Activated CD4-positive, alpha-beta memory T cell treated with anti-CD3 and anti-CD28 coated beads, Interleukin-2, amount 10 ng/mL, durations not matched to agents 7 days and 5 days (primary cell): Measurements from ENCODE around the gene FRYL. TPM values are rescaled to one million over a fixed set of nuclear protein-coding genes. Genes with fewer than 3 reads are reported as not detected.
"Not testable (repeated sequence)": the region's sequence is repeated elsewhere in the genome, so short reads cannot be mapped to it uniquely, and the experiment has no call there.

Experiments
- CTCF ChIA-PET: fragments of 350-600 bp; sonication (Branson Sonifier 250); formaldehyde crosslinking; loops from one replicate; lab custom pipeline; 2021; ENCODE audit warnings: antibody characterized with exemption, inconsistent platforms; lab: Charles Lee
- POLR2A ChIA-PET: fragments of 350-600 bp; sonication (Branson Sonifier 250); formaldehyde crosslinking; loops from one replicate; lab custom pipeline; 2021; ENCODE audit warnings: antibody characterized with exemption; lab: Charles Lee
- DNase-seq: peaks from one replicate; pipeline ENCODE4 v3.0.0-alpha.2; 2020
- H3K27ac Mint-ChIP-seq: one replicate; pipeline ENCODE4 v1.8.0; 2021; ENCODE audit warnings: mild to moderate bottlenecking, mixed read lengths
- H3K27me3 Mint-ChIP-seq: one replicate; pipeline ENCODE4 v1.8.0; 2021; ENCODE audit warnings: mixed read lengths
- H3K36me3 Mint-ChIP-seq: one replicate; pipeline ENCODE4 v1.8.0; 2021; ENCODE audit warnings: low read depth, mixed read lengths
- H3K4me1 Mint-ChIP-seq: one replicate; pipeline ENCODE4 v1.8.0; 2021; ENCODE audit warnings: mixed read lengths
- H3K4me3 Mint-ChIP-seq: one replicate; pipeline ENCODE4 v1.8.0; 2021; ENCODE audit warnings: mild to moderate bottlenecking, mixed read lengths
- H3K9me3 Mint-ChIP-seq: one replicate; pipeline ENCODE4 v1.8.0; 2021; ENCODE audit warnings: mixed read lengths
- total RNA-seq, 2 experiments: library from RNA; stranded (reverse); gene quantifications; one replicate each; pipeline ENCODE4 v1.2.3, GENCODE V29; 2021

FRYL gene
- 10 to 100 TPM; 82.4 to 82.7 TPM for total RNA-seq

DNA sequence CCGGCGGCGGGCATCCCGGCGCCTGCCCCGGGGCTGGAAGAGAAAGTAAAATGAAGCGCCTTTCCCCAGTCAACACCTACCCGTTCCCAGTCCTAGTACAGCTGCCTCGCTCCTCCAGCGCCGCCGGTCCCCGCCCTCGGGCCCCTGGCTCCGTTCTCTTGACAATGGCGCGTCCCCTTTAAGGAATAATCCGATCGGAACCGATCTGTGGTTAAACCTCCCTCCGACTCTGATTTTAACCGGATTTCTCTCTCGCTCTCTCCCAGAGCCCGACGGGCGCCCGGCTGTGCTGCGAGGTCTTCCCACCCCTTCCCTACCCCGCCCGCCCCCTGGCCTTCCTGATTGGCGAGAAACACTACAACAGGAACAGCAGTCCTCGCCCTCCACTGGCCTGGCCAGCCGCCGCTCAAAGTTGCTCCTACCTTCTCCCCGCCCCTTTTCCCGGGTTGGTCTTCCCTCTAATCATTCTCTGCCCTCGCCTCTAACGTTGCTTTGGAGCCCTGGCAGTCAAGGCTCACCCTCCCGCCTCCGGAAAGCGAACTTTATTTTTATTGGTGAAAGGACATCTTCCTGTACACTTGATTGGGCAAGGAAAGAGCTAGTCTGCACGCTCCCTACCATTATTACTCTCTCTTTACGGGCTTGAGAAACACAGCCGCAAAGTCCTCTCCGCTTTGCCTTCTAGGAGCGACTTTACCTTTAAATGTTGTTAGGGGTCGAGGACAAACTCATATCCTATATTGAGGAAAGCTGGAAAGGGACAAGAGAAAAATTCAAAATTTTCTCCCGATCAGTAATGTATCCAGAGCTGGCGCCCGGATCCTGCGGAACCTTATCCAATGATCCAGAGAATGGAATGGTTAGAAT lies at the start of gene FRYL:
Gene FRYL (minus strand): TSS at position 282 of the 867 bp plus-strand sequence. CDS start 145,869 bp downstream, outside the sequence.
- POLR2A ChIA-PET: interaction anchor here (0.7 to 3.4 kb wide), 21 partner anchors 10 to 438 kb away, joined by 3 to 35 read pairs (median 3); partner anchors contain the start of genes OCIAD1, OCIAD2 and SLAIN2
- peaks cover 42% of the 10 kb centered on the region for H3K4me1 Mint-ChIP-seq
- H3K4me3 Mint-ChIP-seq: peak within 1 kb of the TSS; percentile 93
- H3K27ac Mint-ChIP-seq: peak within 1 kb of the TSS; percentile 88
- H3K27me3 Mint-ChIP-seq: no peaks in the 10 kb centered on the region
- CTCF ChIA-PET: interaction anchor here (0.7 to 4.9 kb wide), 8 partner anchors 11 to 202 kb away, joined by 3 to 25 read pairs (median 3); partner anchors contain the start of gene OCIAD2
- H3K36me3 Mint-ChIP-seq: peaks cover 8% of the 10 kb centered on the region
- peak; percentile 99 for DNase-seq
- H3K9me3 Mint-ChIP-seq: no peaks in the 10 kb centered on the region

DNA sequence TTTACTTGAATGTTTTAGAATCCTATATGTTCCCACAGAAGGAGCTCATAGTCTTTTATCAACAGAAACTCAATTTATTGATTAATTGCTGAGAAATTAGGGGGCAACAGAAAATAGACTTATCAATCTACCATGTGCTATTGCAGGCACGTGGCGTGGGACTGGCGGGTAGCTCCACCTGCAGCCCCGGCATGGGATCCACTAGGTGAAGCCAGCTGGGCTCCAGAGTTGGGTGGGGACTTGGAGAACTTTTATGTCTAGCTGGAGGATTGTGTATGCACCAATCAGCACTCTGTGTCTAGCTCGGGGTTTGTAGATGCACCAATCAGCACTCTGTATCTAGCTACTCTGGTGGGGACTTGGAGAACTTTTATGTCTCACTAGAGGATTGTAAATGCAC lies 47.5 kb upstream of the FRYL start:
- H3K27me3 Mint-ChIP-seq: peaks cover 2% of the 10 kb centered on the region
- H3K36me3 Mint-ChIP-seq: peaks cover 11% of the 10 kb centered on the region

DNA sequence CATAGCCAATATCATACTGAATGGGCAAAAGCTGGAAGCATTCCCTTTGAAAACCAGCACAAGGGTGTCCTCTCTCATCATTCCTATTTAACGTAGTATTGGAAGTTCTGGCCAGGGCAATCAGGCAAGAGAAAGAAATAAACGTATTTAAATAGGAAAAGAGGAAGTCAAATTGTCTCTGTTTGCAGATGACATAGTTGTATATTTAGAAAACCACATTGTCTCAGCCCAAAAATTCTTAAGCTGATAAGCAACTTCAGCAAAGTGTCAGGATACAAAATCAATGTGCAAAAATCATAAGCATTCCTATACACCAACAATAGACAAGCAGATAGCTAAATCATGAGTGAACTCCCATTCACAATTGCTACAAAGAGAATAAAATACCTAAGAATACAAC lies 41.4 kb upstream of the FRYL start:
- peaks cover 18% of the 10 kb centered on the region for H3K27me3 Mint-ChIP-seq
- DNase-seq, POLR2A ChIA-PET, H3K9me3 Mint-ChIP-seq, H3K27ac Mint-ChIP-seq, H3K36me3 Mint-ChIP-seq, H3K4me3 Mint-ChIP-seq, H3K4me1 Mint-ChIP-seq: not testable (repeated sequence)
- CTCF ChIA-PET: interaction anchor here (0.9 kb wide), 1 partner anchor 122 kb away, joined by 3 read pairs; no protein-coding TSS in a partner anchor

More for the DNA sequence above, 47.5 kb upstream of the FRYL start:
- ChIA-PET CTCF (no interaction called here), POLR2A (interaction anchor here (0.7 kb wide), 1 partner anchor 47 kb away, joined by 3 read pairs; no protein-coding TSS in a partner anchor)
- DNase-seq: no peak
- Mint-ChIP-seq H3K4me3 (no peak overlapping the region), H3K4me1 (peaks cover 19% of the 10 kb centered on the region), H3K9me3 (peaks cover 4% of the 10 kb centered on the region), H3K27ac (no peak overlapping the region)

DNA sequence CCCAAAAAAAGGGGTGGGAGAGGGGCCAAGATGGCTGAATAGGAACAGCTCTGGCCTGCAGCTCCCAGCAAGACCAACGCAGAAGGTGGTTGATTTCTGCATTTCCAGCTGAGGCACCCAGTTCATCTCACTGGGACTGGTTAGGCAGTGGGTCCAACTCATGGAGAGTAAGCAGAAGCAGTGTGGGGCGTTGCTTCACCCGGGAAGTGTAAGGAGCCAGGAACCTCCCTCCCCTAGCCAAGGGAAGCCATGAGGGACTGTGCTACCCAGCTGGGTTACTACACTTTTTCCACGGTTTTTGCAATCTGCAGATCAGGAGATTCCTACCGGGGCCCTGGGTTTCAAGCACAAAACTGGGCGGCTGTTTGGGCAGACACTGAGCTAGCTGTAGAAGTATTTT lies 36.9 kb upstream of the FRYL start:
- no peak overlapping the region for H3K4me3 Mint-ChIP-seq
- H3K27me3 Mint-ChIP-seq: peaks cover 23% of the 10 kb centered on the region
- no peak overlapping the region for H3K27ac Mint-ChIP-seq
- H3K36me3 Mint-ChIP-seq: no peaks in the 10 kb centered on the region
- no peak for DNase-seq
- ChIA-PET POLR2A (no interaction called here), CTCF (no interaction called here)
- no peaks in the 10 kb centered on the region for H3K9me3 Mint-ChIP-seq
- peaks cover 6% of the 10 kb centered on the region for H3K4me1 Mint-ChIP-seq

DNA sequence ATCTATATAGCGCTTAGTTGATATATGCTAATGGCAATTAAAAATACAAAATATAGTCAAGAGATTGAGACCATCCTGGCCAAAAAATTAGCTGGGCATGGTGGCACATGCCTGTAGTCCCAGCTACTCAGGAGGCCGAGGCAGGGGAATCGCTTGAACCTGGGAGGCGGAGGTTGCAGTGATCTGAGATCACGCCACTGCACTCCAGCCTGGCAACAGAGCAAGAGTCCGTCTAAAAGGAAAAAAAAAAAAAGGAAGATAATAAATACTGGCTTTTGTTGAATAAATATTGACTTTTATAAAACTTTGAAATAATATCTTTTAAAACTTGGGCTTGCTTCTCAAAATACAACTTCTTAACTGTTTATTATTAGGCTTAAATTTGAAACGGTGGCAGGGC lies 36.2 kb upstream of the FRYL start:
- H3K27ac Mint-ChIP-seq, H3K4me3 Mint-ChIP-seq, H3K9me3 Mint-ChIP-seq, H3K4me1 Mint-ChIP-seq, H3K36me3 Mint-ChIP-seq, POLR2A ChIA-PET, DNase-seq, CTCF ChIA-PET: not testable (repeated sequence)
- peaks cover 23% of the 10 kb centered on the region for H3K27me3 Mint-ChIP-seq

DNA sequence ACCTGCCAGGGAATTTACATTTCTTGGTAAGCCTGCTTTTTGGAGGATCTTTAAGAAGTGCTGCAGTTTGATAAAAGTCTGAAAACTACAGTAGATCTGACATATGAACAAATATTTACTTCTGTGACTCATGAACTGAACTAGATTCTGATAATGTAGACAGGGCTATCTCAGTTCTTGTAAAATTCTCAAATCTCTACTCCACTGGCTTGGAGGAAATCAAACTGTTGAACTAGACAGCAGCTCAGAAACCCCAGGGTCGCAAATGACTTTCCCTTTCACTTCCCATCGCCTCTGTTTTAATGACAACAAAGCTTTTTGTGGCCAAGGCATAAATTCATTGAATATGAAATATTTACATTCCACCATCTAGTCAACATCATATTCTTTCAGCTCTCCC lies 35.4 kb upstream of the FRYL start:
- DNase-seq: no peak
- Mint-ChIP-seq H3K27me3 (peaks cover 18% of the 10 kb centered on the region), H3K9me3 (no peaks in the 10 kb centered on the region), H3K4me1 (peaks cover 6% of the 10 kb centered on the region), H3K36me3 (no peaks in the 10 kb centered on the region), H3K4me3 (no peak overlapping the region), H3K27ac (no peak overlapping the region)
- ChIA-PET POLR2A (no interaction called here), CTCF (no interaction called here)

DNA sequence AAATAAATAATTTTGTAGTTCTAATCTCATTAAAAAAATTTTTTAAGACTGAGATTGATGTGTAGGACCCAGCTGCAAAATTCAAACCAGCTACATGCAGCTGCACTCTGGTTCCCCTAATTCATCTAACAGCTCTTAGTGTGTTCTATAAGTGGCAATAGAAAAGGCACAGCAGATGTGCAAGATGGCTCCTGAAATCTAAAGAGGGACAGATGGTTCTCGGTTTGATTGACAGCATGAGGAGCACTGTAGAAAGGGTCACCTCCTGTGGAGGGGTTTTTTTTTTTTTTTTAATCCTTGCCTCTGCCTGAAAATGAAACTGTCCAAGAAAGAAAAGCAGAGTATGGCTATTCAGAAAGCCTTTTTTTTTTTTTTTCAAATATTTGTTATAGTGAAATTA lies 33.9 kb upstream of the FRYL start:
- Mint-ChIP-seq H3K4me1 (peaks cover 6% of the 10 kb centered on the region), H3K4me3 (no peak overlapping the region), H3K9me3 (no peaks in the 10 kb centered on the region), H3K36me3 (no peaks in the 10 kb centered on the region), H3K27ac (no peak overlapping the region), H3K27me3 (peaks cover 10% of the 10 kb centered on the region)
- POLR2A ChIA-PET: no interaction called here
- DNase-seq: no peak
- CTCF ChIA-PET: interaction anchor here (0.5 kb wide), 1 partner anchor 686 kb away, joined by 3 read pairs; no protein-coding TSS in a partner anchor

DNA sequence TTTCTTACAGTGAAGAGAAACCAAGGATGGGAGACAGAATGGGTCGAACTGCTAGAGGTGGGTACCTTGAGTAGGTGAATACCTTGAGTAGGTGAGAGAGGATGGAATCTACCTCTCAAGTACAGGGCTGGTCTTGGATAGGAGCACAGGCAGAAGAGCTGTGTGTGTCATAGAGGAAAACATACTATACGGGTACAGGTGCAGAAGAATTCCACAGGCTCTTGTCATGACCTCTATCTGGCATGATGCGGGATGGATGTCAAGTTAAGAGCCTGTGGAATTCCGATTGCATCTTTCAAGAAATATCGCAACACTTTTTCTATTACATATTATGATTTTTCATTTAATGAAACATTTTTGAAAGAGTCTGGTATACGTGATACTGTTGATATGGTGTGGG lies 32.8 kb upstream of the FRYL start:
- H3K27me3 Mint-ChIP-seq: peaks cover 7% of the 10 kb centered on the region
- H3K27ac Mint-ChIP-seq: no peak overlapping the region
- POLR2A ChIA-PET: no interaction called here
- H3K4me1 Mint-ChIP-seq: peaks cover 6% of the 10 kb centered on the region
- no peak overlapping the region for H3K4me3 Mint-ChIP-seq
- CTCF ChIA-PET: no interaction called here
- H3K36me3 Mint-ChIP-seq: no peaks in the 10 kb centered on the region
- H3K9me3 Mint-ChIP-seq: no peaks in the 10 kb centered on the region
- no peak for DNase-seq

DNA sequence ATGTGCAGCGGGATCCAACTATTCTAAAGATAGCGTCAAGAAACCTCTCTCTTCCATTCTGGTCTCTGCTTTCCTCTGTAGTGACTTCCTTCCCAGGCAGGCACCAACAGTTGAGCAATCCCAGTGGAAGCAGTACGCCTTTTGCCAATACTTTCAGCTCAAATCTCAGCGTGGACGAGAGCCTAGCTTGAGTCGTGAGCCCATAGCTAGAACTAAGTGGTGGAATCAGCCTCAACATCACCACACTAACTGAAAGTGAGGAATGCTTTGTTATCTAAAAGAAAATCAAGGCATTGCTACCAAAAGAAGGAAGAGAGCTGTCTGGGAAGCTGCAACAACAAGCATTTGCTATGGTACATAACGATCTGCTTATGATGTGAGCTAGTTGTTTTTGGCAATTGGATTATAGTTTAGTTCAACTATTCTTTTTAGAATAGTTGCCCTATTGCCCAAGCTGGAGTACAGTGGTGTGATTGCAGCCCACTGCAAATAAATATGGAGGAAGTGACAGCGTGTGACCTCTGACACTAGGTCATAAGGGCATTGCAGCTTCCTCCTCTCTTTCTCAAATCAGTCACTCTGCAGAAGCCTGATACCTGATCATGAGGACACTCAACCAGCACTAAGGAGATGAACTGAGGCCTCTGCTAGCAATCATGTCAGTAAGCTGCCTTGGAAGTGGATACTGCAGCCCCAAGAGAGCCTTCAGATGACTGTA lies 24.7 kb upstream of the FRYL start:
- H3K4me3 Mint-ChIP-seq: no peak overlapping the region
- DNase-seq: no peak
- ChIA-PET POLR2A (no interaction called here), CTCF (no interaction called here)
- peaks cover 4% of the 10 kb centered on the region for H3K27me3 Mint-ChIP-seq
- no peak overlapping the region for H3K27ac Mint-ChIP-seq
- H3K9me3 Mint-ChIP-seq: no peaks in the 10 kb centered on the region
- peaks cover 1% of the 10 kb centered on the region for H3K4me1 Mint-ChIP-seq
- H3K36me3 Mint-ChIP-seq: no peaks in the 10 kb centered on the region

DNA sequence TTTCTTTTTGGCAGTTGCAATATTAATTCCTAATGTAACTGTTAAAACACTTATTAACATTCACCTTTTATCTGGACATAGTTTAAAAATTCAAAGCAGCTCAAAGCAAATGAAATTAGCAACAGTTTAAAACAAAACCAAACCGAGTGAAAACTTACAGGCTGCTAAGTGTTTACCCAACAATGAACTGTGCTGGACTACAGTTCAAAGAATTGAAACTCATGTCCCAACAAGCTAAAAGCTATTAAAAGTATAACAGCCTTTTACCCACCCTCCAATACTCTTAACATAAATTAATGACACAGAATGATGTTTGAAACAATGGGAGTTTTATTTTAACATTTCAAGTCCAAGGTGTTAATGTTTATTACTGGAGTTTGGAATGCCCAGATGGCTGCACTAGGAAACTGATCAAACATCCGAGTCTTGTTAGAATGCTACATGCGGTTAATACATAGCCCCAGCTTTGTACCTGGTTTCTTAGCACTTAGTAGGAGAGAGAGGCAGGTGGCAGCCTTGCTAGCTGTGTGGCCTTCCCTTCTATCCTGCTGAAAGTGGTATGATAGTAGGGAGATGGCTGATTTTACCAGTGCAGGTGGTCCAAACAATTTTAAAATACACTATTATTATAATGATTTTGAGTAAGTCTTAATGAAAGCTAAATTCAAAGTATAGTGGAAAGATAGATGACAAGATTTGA lies 21.1 kb upstream of the FRYL start:
- H3K9me3 Mint-ChIP-seq: no peaks in the 10 kb centered on the region
- DNase-seq: no peak
- CTCF ChIA-PET: no interaction called here
- H3K27me3 Mint-ChIP-seq: peaks cover 4% of the 10 kb centered on the region
- H3K4me3 Mint-ChIP-seq: no peak overlapping the region
- no peak overlapping the region for H3K27ac Mint-ChIP-seq
- no peaks in the 10 kb centered on the region for H3K36me3 Mint-ChIP-seq
- POLR2A ChIA-PET: no interaction called here
- peaks cover 1% of the 10 kb centered on the region for H3K4me1 Mint-ChIP-seq

DNA sequence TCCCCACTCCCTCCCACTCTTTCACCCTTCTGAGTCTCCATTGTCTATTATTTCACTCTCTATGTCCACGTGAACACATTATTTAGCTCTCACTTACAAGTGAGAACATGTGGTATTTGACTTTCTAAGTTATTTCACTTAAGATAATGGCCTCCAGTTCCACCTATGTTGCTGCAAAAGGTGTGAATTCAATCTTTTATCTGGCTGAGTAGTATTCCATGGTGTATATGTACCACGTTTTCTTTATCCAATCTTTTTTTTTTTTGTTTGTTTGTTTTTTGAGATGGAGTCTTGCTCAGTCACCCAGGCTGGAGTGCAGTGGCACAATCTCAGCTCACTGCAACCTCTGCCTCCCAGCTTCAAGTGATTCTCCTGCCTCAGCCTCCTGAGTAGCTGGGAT lies 20.1 kb upstream of the FRYL start:
- CTCF ChIA-PET, POLR2A ChIA-PET, H3K27ac Mint-ChIP-seq, H3K9me3 Mint-ChIP-seq, H3K4me3 Mint-ChIP-seq, H3K4me1 Mint-ChIP-seq, H3K36me3 Mint-ChIP-seq, H3K27me3 Mint-ChIP-seq, DNase-seq: not testable (repeated sequence)

DNA sequence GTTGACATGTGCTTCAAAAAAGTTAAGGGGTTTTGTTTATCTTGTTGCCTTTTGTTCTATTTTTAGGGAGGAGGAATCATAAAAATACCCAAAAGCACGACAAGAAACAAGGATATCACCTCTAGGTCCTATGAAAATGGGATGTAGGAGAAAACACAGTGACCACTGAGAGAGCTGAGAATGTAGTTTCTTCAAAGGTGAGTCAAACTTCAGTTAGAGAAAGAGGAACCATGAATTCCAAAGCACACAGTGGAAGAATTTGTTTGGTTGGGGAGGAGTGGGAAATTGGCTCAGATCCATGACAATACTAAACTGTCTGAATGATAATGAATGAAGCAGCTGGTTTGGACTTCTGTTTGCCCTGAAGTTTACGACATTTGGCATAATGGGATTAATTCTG lies 19.1 kb upstream of the FRYL start:
- no peak overlapping the region for H3K27ac Mint-ChIP-seq
- peaks cover 1% of the 10 kb centered on the region for H3K4me1 Mint-ChIP-seq
- no peaks in the 10 kb centered on the region for H3K9me3 Mint-ChIP-seq
- no peaks in the 10 kb centered on the region for H3K36me3 Mint-ChIP-seq
- H3K27me3 Mint-ChIP-seq: peaks cover 4% of the 10 kb centered on the region
- no peak for DNase-seq
- ChIA-PET CTCF (no interaction called here), POLR2A (no interaction called here)
- H3K4me3 Mint-ChIP-seq: no peak overlapping the region

DNA sequence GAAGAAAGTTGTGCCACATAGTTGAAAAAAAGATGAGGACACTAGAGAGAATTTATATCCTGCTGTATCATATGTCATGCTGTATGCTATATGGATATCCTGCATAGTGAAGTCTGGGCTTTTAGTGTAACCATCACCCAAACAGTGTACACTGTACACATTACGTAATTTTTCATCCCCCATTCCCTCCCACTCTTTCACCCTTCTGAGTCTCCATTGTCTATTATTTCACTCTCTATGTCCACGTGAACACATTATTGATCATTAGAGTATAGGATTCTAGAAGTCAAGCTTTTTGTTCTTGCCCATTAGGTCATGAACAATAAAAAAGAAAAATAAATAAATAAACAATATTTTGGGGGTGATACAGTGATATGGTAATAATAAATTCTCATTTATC lies 18.0 kb upstream of the FRYL start:
- CTCF ChIA-PET: no interaction called here
- POLR2A ChIA-PET: no interaction called here
- Mint-ChIP-seq H3K36me3 (no peaks in the 10 kb centered on the region), H3K27me3 (peaks cover 4% of the 10 kb centered on the region), H3K4me3 (no peak overlapping the region), H3K27ac (no peak overlapping the region), H3K4me1 (peaks cover 1% of the 10 kb centered on the region), H3K9me3 (no peaks in the 10 kb centered on the region)
- DNase-seq: no peak
